Caco-2 (cell line): ENCODE measurements around the gene CHCHD6. TPM values are rescaled to one million over a fixed set of nuclear protein-coding genes. Genes with fewer than 3 reads are reported as not detected.

Experiments used
- BruUV-seq: library from RNA; stranded (reverse); fragments of 400-500 nt; replicated peaks from 2 replicates; lab custom pipeline; 2021; lab: Mats Ljungman, UMichigan
- CTCF ChIA-PET: fragments of 300-600 bp; sonication (Branson Sonifier 250); formaldehyde crosslinking; loops from one replicate; lab custom pipeline; 2022; ENCODE audit warnings: antibody characterized with exemption; lab: Charles Lee
- POLR2A ChIA-PET: fragments of 300-600 bp; sonication (Branson Sonifier 250); formaldehyde crosslinking; loops from one replicate; lab custom pipeline; 2022; ENCODE audit warnings: antibody characterized with exemption; lab: Charles Lee
- DNase-seq, 2 experiments: peaks; one replicate each; pipeline versions ENCODE4 v3.0.0 to v3.0.0-alpha.2; 2020 to 2022
- H3K27me3 ChIP-seq: replicated peaks from 2 replicates; pipeline ENCODE4 v1.6.0; 2011; ENCODE audit warnings: low read length; ENCODE audit not compliant: control insufficient read depth, insufficient read depth
- H3K36me3 ChIP-seq: 2 replicates; pipeline ENCODE4 v1.5.1; 2011; ENCODE audit warnings: low read length; ENCODE audit not compliant: control insufficient read depth, insufficient read depth
- H3K4me1 ChIP-seq: fragments of 250-450 bp; sonication (Bioruptor Pico); 2 replicates; pipeline ENCODE4 v1.5.1; 2020; ENCODE audit warnings: mild to moderate bottlenecking
- H3K4me3 ChIP-seq: 2 replicates; pipeline ENCODE4 v1.5.1; 2011; ENCODE audit warnings: low read depth, mild to moderate bottlenecking, control low read depth, low read length
- H3K9me3 ChIP-seq: fragments of 250-450 bp; sonication (Bioruptor Pico); 2 replicates; pipeline ENCODE4 v1.5.1; 2020; ENCODE audit warnings: mild to moderate bottlenecking, moderate library complexity
- H3K27ac Mint-ChIP-seq: one replicate; pipeline ENCODE4 v1.8.0; 2022; ENCODE audit warnings: mixed read lengths; ENCODE audit not compliant: unreplicated experiment
- H3K27me3 Mint-ChIP-seq: one replicate; pipeline ENCODE4 v1.8.0; 2022; ENCODE audit warnings: mixed read lengths; ENCODE audit not compliant: insufficient read depth, unreplicated experiment
- H3K36me3 Mint-ChIP-seq: one replicate; pipeline ENCODE4 v1.8.0; 2022; ENCODE audit warnings: mild to moderate bottlenecking, mixed read lengths; ENCODE audit not compliant: insufficient read depth, unreplicated experiment
- H3K4me1 Mint-ChIP-seq: one replicate; pipeline ENCODE4 v1.8.0; 2022; ENCODE audit warnings: low read depth, mixed read lengths; ENCODE audit not compliant: unreplicated experiment
- H3K4me3 Mint-ChIP-seq: one replicate; pipeline ENCODE4 v1.8.0; 2022; ENCODE audit warnings: mild to moderate bottlenecking, moderate library complexity, mixed read lengths; ENCODE audit not compliant: unreplicated experiment
- H3K9me3 Mint-ChIP-seq: one replicate; pipeline ENCODE4 v1.8.0; 2022; ENCODE audit warnings: mixed read lengths; ENCODE audit not compliant: unreplicated experiment
- intact Hi-C: fragments of 100-400 bp; cut with micrococcal nuclease; formaldehyde crosslinking; loops from one replicate; pipeline ENCODE4 v1.10.0; 2022; ENCODE audit not compliant: unreplicated experiment
- total RNA-seq: library from RNA; stranded (reverse); gene quantifications from 2 replicates; pipeline ENCODE4 v1.2.3, GENCODE V29; 2022
- TF ChIP-seq, protein P1 (sequence below), 2 experiments: fragments of 200-600 bp in 1 of 2; IDR thresholded peaks; 1 replicate in 1 of 2; 2 replicates in 1 of 2; pipeline versions ENCODE4 v1.5.1 to v1.8.0; 2011 to 2022; ENCODE audit warnings: antibody characterized with exemption in 1 of 2, control low read depth in 1 of 2, inconsistent platforms in 1 of 2, low read depth in 1 of 2, low read length in 1 of 2, mild to moderate bottlenecking in 1 of 2, moderate library complexity in 1 of 2; ENCODE audit not compliant: insufficient read depth in 1 of 2, severe bottlenecking in 1 of 2, unreplicated experiment in 1 of 2

CHCHD6 gene
- total RNA-seq, 1 experiment from 2014 or later, result 49.5 TPM

DNA sequence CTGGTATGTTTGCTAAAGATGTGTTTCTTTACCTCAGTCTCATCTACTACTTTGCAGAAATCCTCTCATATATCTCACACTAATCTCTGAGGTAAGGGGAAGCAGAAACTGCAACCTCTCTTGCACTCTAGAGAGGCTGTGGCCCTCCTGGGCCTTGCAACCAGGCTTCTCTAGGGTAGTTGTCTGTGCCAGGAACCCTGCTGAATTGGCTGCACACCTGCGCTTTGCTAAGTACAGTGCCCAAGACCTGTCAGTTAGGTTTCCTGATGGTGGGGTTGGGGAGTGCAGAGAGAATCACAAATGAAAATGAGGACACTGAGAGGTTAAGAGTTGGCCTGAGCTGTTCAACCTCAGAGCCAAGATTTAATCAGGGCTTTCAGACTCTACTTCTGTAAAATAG, 161.7 kb downstream of the CHCHD6 start:
- Histone ChIP-seq H3K9me3 (no peaks in the 10 kb centered on the region), H3K4me3 (no peak overlapping the region), H3K27me3 (no peaks in the 10 kb centered on the region), H3K36me3 (no peaks in the 10 kb centered on the region), H3K4me1 (no peaks in the 10 kb centered on the region)
- no peak overlapping the region for H3K27ac Mint-ChIP-seq
- no peaks in the 10 kb centered on the region for H3K27me3 Mint-ChIP-seq
- peaks cover 8% of the 10 kb centered on the region for H3K36me3 Mint-ChIP-seq
- peaks cover 15% of the 10 kb centered on the region for H3K9me3 Mint-ChIP-seq
- ChIA-PET CTCF (interaction anchor here (0.6 kb wide), 1 partner anchor 93 kb away, joined by 3 read pairs; no protein-coding TSS in a partner anchor), POLR2A (no interaction called here)
- intact Hi-C loops, result no loop called here
- TF ChIP-seq, protein P1, sequence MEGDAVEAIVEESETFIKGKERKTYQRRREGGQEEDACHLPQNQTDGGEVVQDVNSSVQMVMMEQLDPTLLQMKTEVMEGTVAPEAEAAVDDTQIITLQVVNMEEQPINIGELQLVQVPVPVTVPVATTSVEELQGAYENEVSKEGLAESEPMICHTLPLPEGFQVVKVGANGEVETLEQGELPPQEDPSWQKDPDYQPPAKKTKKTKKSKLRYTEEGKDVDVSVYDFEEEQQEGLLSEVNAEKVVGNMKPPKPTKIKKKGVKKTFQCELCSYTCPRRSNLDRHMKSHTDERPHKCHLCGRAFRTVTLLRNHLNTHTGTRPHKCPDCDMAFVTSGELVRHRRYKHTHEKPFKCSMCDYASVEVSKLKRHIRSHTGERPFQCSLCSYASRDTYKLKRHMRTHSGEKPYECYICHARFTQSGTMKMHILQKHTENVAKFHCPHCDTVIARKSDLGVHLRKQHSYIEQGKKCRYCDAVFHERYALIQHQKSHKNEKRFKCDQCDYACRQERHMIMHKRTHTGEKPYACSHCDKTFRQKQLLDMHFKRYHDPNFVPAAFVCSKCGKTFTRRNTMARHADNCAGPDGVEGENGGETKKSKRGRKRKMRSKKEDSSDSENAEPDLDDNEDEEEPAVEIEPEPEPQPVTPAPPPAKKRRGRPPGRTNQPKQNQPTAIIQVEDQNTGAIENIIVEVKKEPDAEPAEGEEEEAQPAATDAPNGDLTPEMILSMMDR (IDR thresholded peaks at IDR 0.05; ENCODE audit: insufficient read depth in 1 of 2, low read depth in 1 of 2, low read length in 1 of 2, severe bottlenecking in 1 of 2, unreplicated experiment in 1 of 2), result no peak
- no TSS peak for BruUV-seq
- no peak for DNase-seq
- H3K4me3 Mint-ChIP-seq, result no peak overlapping the region
- H3K4me1 Mint-ChIP-seq, result peaks cover 14% of the 10 kb centered on the region

DNA sequence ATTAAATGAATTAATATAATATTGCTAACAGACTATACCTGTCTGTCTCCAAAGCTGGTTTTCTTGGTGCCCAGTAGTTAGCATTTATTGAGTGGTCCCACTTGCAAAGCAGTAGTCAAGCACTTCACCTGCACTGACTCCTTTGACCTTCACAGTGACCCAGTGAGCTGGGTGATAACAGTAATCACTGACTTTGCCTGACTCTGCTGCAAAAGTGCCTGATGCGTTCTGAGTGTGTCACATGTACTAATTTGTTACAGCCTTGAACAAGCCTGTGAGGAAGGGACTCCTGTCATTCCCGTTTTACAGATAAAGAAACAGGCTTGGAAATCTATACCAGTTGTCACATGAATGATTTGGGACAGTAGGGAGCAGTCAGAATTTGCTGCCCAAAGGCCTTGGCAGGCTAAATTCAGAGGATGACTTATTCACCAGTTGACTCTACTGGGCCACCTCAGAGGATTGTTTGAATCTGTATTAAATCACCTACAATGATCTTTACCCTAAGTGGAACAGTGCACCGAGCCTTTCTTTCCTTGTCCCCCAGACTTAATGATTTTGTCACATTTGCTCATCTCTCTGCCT, 162.2 kb downstream of the CHCHD6 start:
- ChIA-PET CTCF (interaction anchor here (0.6 kb wide), 1 partner anchor 94 kb away, joined by 3 read pairs; no protein-coding TSS in a partner anchor), POLR2A (no interaction called here)
- Mint-ChIP-seq H3K4me1 (peaks cover 14% of the 10 kb centered on the region), H3K36me3 (peaks cover 8% of the 10 kb centered on the region), H3K27me3 (no peaks in the 10 kb centered on the region), H3K27ac (no peak overlapping the region), H3K4me3 (no peak overlapping the region), H3K9me3 (peaks cover 15% of the 10 kb centered on the region)
- Histone ChIP-seq H3K36me3 (no peaks in the 10 kb centered on the region), H3K9me3 (no peaks in the 10 kb centered on the region), H3K27me3 (no peaks in the 10 kb centered on the region), H3K4me1 (no peaks in the 10 kb centered on the region), H3K4me3 (no peak overlapping the region)
- no TSS peak for BruUV-seq
- intact Hi-C loops, result no loop called here
- DNase-seq, result no peak
- TF ChIP-seq, protein P1 (IDR thresholded peaks at IDR 0.05; ENCODE audit: insufficient read depth in 1 of 2, low read depth in 1 of 2, low read length in 1 of 2, severe bottlenecking in 1 of 2, unreplicated experiment in 1 of 2), result no peak

DNA sequence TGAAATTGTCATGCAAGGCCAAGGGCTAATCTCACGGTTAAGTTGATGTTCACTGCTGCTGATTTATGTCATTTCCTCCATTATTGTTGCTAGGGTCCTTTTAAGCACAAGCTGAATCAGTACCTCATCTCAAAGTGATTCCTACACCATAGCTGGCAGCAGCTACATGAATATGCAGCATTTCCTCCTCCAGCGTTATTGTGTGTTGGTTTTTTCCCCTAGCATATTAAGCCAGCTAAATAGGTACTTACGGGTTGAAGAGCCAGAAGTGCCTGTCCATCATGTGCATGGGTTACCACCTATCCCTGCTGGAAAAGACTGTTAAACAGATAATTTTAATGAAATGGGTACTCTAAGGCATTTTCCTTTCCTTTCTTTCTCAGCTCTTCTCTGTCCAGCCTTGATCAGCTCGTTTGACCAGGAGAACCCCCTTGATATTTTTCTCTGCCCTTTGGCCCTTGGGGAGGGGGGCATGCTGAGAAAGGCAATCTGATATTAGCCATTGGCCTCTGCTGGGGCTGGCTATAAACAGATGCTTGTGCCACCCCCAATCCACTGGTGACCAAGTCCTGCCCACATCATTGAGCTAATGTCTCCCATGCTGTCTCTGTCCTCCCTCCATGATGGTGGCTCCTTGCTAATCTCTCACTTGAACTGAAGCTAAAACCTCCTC, 163.3 kb downstream of the CHCHD6 start:
- Histone ChIP-seq H3K4me1 (no peaks in the 10 kb centered on the region), H3K9me3 (no peaks in the 10 kb centered on the region), H3K36me3 (no peaks in the 10 kb centered on the region), H3K4me3 (no peak overlapping the region), H3K27me3 (no peaks in the 10 kb centered on the region)
- Mint-ChIP-seq H3K27ac (no peak overlapping the region), H3K4me3 (no peak overlapping the region), H3K4me1 (peaks cover 14% of the 10 kb centered on the region), H3K27me3 (no peaks in the 10 kb centered on the region), H3K9me3 (peaks cover 15% of the 10 kb centered on the region), H3K36me3 (peaks cover 8% of the 10 kb centered on the region)
- BruUV-seq, result no TSS peak
- TF ChIP-seq, protein P1 (IDR thresholded peaks at IDR 0.05; ENCODE audit: insufficient read depth in 1 of 2, low read depth in 1 of 2, low read length in 1 of 2, severe bottlenecking in 1 of 2, unreplicated experiment in 1 of 2), result no peak
- ChIA-PET POLR2A (no interaction called here), CTCF (no interaction called here)
- intact Hi-C loops, result no loop called here
- DNase-seq, result no peak
